ENCODE results near the gene ESYT1. TPM values are rescaled to one million over a fixed set of nuclear protein-coding genes. Genes with fewer than 3 reads are reported as not detected.
A peak's percentile ranks its signal among the peaks of the same experiment; 100 is the strongest.
"Not testable (repeated sequence)": the region's sequence is repeated elsewhere in the genome, so short reads cannot be mapped to it uniquely, and the experiment has no call there.

The ESYT1 gene
- total RNA-seq, 2 donors from 2014 or later = 159 to 197 TPM

GRCh38 chr12:56101045-56101444 lies 27.0 kb upstream of the ESYT1 start:
- no peak for DNase-seq (ENCODE audit: low spot score in 2 of 2)
- no peak for ATAC-seq

GRCh38 chr12:56102683-56103065 lies 25.4 kb upstream of the ESYT1 start:
- Mint-ChIP-seq H3K36me3 (peaks cover 30 to 32% of the 10 kb centered on the region in 2 donors), H3K27ac (peak overlapping the region in 1 of 2 donors; percentile 90), H3K9me3 (no peaks in the 10 kb centered on the region)
- no peak for ATAC-seq
- DNase-seq (ENCODE audit: low spot score in 2 of 2) = no peak

More at GRCh38 chr12:56101045-56101444, 27.0 kb upstream of the ESYT1 start:
- H3K36me3 Mint-ChIP-seq = peaks cover 17 to 18% of the 10 kb centered on the region in 2 donors
- H3K9me3 Mint-ChIP-seq = no peaks in the 10 kb centered on the region
- peak overlapping the region in 1 of 2 donors; percentile 18 for H3K27ac Mint-ChIP-seq

GRCh38 chr12:56103066-56103711 lies 24.9 kb upstream of the ESYT1 start:
- peaks cover 32 to 35% of the 10 kb centered on the region in 2 donors for H3K36me3 Mint-ChIP-seq
- ATAC-seq (peak in 1 of 2 donors; percentile 15), DNase-seq (ENCODE audit: low spot score in 2 of 2) (no peak)
- H3K9me3 Mint-ChIP-seq = no peaks in the 10 kb centered on the region
- H3K27ac Mint-ChIP-seq = peak overlapping the region; percentile 90 to 99

GRCh38 chr12:56103823-56104108 lies 24.3 kb upstream of the ESYT1 start:
- no peaks in the 10 kb centered on the region for H3K9me3 Mint-ChIP-seq
- H3K27ac Mint-ChIP-seq = peak overlapping the region; percentile 90 to 99
- ATAC-seq (no peak), DNase-seq (ENCODE audit: low spot score in 2 of 2) (no peak)
- H3K36me3 Mint-ChIP-seq = peaks cover 32 to 41% of the 10 kb centered on the region in 2 donors

- Mint-ChIP-seq H3K36me3 (peaks cover 32 to 46% of the 10 kb centered on the region in 2 donors), H3K9me3 (no peaks in the 10 kb centered on the region), H3K27ac (peak within 1 kb of the TSS; percentile 90 to 99)
- DNase-seq (ENCODE audit: low spot score in 2 of 2) (peak; percentile 94 to 97), ATAC-seq (peak; percentile 90 to 94)
These were observed 23.8 kb upstream of the ESYT1 start, which contains the start of gene PA2G4 for GRCh38 chr12:56104109-56104814. Gene PA2G4, plus strand, starts transcription at chr12:56104559. Its CDS starts 179 bp downstream, at chr12:56104738.

- H3K9me3 Mint-ChIP-seq = no peaks in the 10 kb centered on the region
- peak; percentile 3 to 15 for ATAC-seq
- H3K27ac Mint-ChIP-seq = peak overlapping the region; percentile 90 to 99
- peaks cover 33 to 54% of the 10 kb centered on the region in 2 donors for H3K36me3 Mint-ChIP-seq
- peak in 1 of 2 donors; percentile 38 for DNase-seq (ENCODE audit: low spot score in 2 of 2)
These were observed 23.1 kb upstream of the ESYT1 start for GRCh38 chr12:56104815-56105608.

GRCh38 chr12:56105609-56105902 lies 22.5 kb upstream of the ESYT1 start:
- H3K27ac Mint-ChIP-seq = peak overlapping the region; percentile 90 to 99
- no peaks in the 10 kb centered on the region for H3K9me3 Mint-ChIP-seq
- no peak for DNase-seq (ENCODE audit: low spot score in 2 of 2)
- no peak for ATAC-seq
- peaks cover 39 to 59% of the 10 kb centered on the region in 2 donors for H3K36me3 Mint-ChIP-seq

- H3K9me3 Mint-ChIP-seq = no peaks in the 10 kb centered on the region
- ATAC-seq (no peak), DNase-seq (ENCODE audit: low spot score in 2 of 2) (no peak)
- H3K36me3 Mint-ChIP-seq = peaks cover 46 to 76% of the 10 kb centered on the region in 2 donors
- peak overlapping the region in 1 of 2 donors; percentile 45 for H3K27ac Mint-ChIP-seq
These were observed 20.8 kb upstream of the ESYT1 start for GRCh38 chr12:56107242-56107641.

GRCh38 chr12:56110571-56110970 lies 17.5 kb upstream of the ESYT1 start:
- ATAC-seq = no peak
- no peak for DNase-seq (ENCODE audit: low spot score in 2 of 2)
- Mint-ChIP-seq H3K9me3 (no peaks in the 10 kb centered on the region), H3K36me3 (peaks cover 33 to 77% of the 10 kb centered on the region in 2 donors), H3K27ac (peak overlapping the region; percentile 56)

- peak overlapping the region; percentile 19 to 51 for H3K27ac Mint-ChIP-seq
- DNase-seq (ENCODE audit: low spot score in 2 of 2) = no peak
- H3K36me3 Mint-ChIP-seq = peaks cover 42 to 66% of the 10 kb centered on the region in 2 donors
- H3K9me3 Mint-ChIP-seq = no peaks in the 10 kb centered on the region
- no peak for ATAC-seq
These were observed 14.0 kb upstream of the ESYT1 start for GRCh38 chr12:56114084-56114483.

GRCh38 chr12:56115329-56115728 lies 12.7 kb upstream of the ESYT1 start:
- Mint-ChIP-seq H3K27ac (peak overlapping the region; percentile 96 to 100), H3K9me3 (no peaks in the 10 kb centered on the region), H3K36me3 (peaks cover 41 to 54% of the 10 kb centered on the region in 2 donors)
- DNase-seq (ENCODE audit: low spot score in 2 of 2) (no peak), ATAC-seq (no peak)

GRCh38 chr12:56116267-56117081 lies 11.6 kb upstream of the ESYT1 start, which contains the start of gene RPL41:
Gene RPL41, plus strand, starts transcription at chr12:56116633.
- ATAC-seq = peak; percentile 49 to 50
- peaks cover 31 to 42% of the 10 kb centered on the region in 2 donors for H3K36me3 Mint-ChIP-seq
- peak; percentile 91 to 94 for DNase-seq (ENCODE audit: low spot score in 2 of 2)
- no peaks in the 10 kb centered on the region for H3K9me3 Mint-ChIP-seq
- H3K27ac Mint-ChIP-seq = peak within 1 kb of the TSS; percentile 96 to 100

GRCh38 chr12:56117082-56117706 lies 10.9 kb upstream of the ESYT1 start:
- ATAC-seq; DNase-seq (ENCODE audit: low spot score in 2 of 2); H3K9me3 Mint-ChIP-seq: not testable (repeated sequence)
- Mint-ChIP-seq H3K36me3 (peaks cover 31 to 35% of the 10 kb centered on the region in 2 donors), H3K27ac (peak overlapping the region; percentile 96 to 100)

GRCh38 chr12:56117778-56118687 lies 10.0 kb upstream of the ESYT1 start, which contains the start of gene ZC3H10:
Gene ZC3H10, plus strand, starts transcription at chr12:56118266. Its CDS starts 2,297 bp downstream, at chr12:56120563.
- peaks cover 28 to 31% of the 10 kb centered on the region in 2 donors for H3K36me3 Mint-ChIP-seq
- H3K9me3 Mint-ChIP-seq = no peaks in the 10 kb centered on the region
- peak; percentile 96 to 98 for DNase-seq (ENCODE audit: low spot score in 2 of 2)
- peak; percentile 87 to 91 for ATAC-seq
- H3K27ac Mint-ChIP-seq = peak within 1 kb of the TSS; percentile 96 to 100

Measured in activated naive CD4-positive, alpha-beta T cell treated with anti-CD3 and anti-CD28 coated beads, Interleukin-2, amount 50 U/mL, for 72 hours (primary cell).